HG03520 (cell line): ENCODE measurements around the gene CLDN11.

Source experiments
- ATAC-seq: cut with Tn5 transposase; IDR thresholded peaks from one replicate; pipeline ENCODE4 v1.9.1; 2021; ENCODE audit warnings: mild to moderate bottlenecking, moderate library complexity; ENCODE audit not compliant: unreplicated experiment

CLDN11 gene

GRCh38 chr3:170426240-170426797 lies 7.7 kb downstream of the CLDN11 start:
- no peak for ATAC-seq

GRCh38 chr3:170428095-170428494 lies 9.4 kb downstream of the CLDN11 start:
- no peak for ATAC-seq

GRCh38 chr3:170429050-170429449 lies 10.4 kb downstream of the CLDN11 start:
- no peak for ATAC-seq

GRCh38 chr3:170431054-170431453 lies 12.4 kb downstream of the CLDN11 start:
- no peak for ATAC-seq

GRCh38 chr3:170432416-170432815 lies 13.7 kb downstream of the CLDN11 start:
- no peak for ATAC-seq

GRCh38 chr3:170436697-170437096 lies 18.0 kb downstream of the CLDN11 start:
- ATAC-seq: no peak

GRCh38 chr3:170437176-170437575 lies 18.5 kb downstream of the CLDN11 start:
- ATAC-seq: no peak

- ATAC-seq: no peak
Measured at GRCh38 chr3:170437696-170438407, 19.2 kb downstream of the CLDN11 start.

GRCh38 chr3:170438836-170439235 lies 20.2 kb downstream of the CLDN11 start:
- ATAC-seq: no peak

GRCh38 chr3:170440344-170440743 lies 21.7 kb downstream of the CLDN11 start:
- ATAC-seq: no peak

- no peak for ATAC-seq
Measured at GRCh38 chr3:170441412-170441811, 22.7 kb downstream of the CLDN11 start.

GRCh38 chr3:170442947-170443346 lies 24.3 kb downstream of the CLDN11 start:
- no peak for ATAC-seq

GRCh38 chr3:170443457-170443856 lies 24.8 kb downstream of the CLDN11 start:
- no peak for ATAC-seq

GRCh38 chr3:170448584-170448983 lies 29.9 kb downstream of the CLDN11 start:
- no peak for ATAC-seq

GRCh38 chr3:170450039-170450438 lies 31.4 kb downstream of the CLDN11 start:
- ATAC-seq: no peak

GRCh38 chr3:170454509-170454908 lies 35.8 kb downstream of the CLDN11 start:
- no peak for ATAC-seq

- no peak for ATAC-seq
Measured at GRCh38 chr3:170458285-170458684, 39.6 kb downstream of the CLDN11 start.

- ATAC-seq: no peak
Measured at GRCh38 chr3:170463011-170463410, 44.3 kb downstream of the CLDN11 start.

GRCh38 chr3:170465955-170466354 lies 47.3 kb downstream of the CLDN11 start:
- no peak for ATAC-seq

GRCh38 chr3:170467007-170467406 lies 48.3 kb downstream of the CLDN11 start:
- no peak for ATAC-seq

GRCh38 chr3:170467571-170468147 lies 49.0 kb downstream of the CLDN11 start:
- no peak for ATAC-seq
